ENCODE measurements around the gene SLC15A2. TPM values are rescaled to one million over a fixed set of nuclear protein-coding genes. Genes with fewer than 3 reads are reported as not detected.

Gene SLC15A2
- total and polyA plus RNA-seq, 2 experiments from 2014 or later = 0.26 to 0.90 TPM

DNA sequence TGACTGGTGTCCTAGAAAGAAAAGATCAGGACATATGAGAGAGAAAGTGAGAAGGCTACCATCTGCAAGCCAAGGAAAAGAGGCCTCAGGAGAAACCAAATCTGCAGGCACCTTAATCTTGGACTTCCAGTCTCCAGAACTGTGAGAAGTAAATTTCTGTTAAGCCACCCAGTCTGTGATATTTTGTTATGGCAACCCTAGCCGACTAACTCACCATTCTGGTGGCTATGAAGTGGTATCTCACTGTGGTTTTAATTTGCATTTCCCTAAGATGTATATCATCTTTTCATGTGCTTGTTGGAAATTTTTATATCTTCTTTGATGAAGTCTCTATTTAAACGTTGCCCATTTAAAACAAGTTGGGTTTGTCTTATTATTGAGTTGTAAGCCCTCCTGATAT, 87.3 kb downstream of the SLC15A2 start (continued):
- TF ChIP-seq, protein P1, sequence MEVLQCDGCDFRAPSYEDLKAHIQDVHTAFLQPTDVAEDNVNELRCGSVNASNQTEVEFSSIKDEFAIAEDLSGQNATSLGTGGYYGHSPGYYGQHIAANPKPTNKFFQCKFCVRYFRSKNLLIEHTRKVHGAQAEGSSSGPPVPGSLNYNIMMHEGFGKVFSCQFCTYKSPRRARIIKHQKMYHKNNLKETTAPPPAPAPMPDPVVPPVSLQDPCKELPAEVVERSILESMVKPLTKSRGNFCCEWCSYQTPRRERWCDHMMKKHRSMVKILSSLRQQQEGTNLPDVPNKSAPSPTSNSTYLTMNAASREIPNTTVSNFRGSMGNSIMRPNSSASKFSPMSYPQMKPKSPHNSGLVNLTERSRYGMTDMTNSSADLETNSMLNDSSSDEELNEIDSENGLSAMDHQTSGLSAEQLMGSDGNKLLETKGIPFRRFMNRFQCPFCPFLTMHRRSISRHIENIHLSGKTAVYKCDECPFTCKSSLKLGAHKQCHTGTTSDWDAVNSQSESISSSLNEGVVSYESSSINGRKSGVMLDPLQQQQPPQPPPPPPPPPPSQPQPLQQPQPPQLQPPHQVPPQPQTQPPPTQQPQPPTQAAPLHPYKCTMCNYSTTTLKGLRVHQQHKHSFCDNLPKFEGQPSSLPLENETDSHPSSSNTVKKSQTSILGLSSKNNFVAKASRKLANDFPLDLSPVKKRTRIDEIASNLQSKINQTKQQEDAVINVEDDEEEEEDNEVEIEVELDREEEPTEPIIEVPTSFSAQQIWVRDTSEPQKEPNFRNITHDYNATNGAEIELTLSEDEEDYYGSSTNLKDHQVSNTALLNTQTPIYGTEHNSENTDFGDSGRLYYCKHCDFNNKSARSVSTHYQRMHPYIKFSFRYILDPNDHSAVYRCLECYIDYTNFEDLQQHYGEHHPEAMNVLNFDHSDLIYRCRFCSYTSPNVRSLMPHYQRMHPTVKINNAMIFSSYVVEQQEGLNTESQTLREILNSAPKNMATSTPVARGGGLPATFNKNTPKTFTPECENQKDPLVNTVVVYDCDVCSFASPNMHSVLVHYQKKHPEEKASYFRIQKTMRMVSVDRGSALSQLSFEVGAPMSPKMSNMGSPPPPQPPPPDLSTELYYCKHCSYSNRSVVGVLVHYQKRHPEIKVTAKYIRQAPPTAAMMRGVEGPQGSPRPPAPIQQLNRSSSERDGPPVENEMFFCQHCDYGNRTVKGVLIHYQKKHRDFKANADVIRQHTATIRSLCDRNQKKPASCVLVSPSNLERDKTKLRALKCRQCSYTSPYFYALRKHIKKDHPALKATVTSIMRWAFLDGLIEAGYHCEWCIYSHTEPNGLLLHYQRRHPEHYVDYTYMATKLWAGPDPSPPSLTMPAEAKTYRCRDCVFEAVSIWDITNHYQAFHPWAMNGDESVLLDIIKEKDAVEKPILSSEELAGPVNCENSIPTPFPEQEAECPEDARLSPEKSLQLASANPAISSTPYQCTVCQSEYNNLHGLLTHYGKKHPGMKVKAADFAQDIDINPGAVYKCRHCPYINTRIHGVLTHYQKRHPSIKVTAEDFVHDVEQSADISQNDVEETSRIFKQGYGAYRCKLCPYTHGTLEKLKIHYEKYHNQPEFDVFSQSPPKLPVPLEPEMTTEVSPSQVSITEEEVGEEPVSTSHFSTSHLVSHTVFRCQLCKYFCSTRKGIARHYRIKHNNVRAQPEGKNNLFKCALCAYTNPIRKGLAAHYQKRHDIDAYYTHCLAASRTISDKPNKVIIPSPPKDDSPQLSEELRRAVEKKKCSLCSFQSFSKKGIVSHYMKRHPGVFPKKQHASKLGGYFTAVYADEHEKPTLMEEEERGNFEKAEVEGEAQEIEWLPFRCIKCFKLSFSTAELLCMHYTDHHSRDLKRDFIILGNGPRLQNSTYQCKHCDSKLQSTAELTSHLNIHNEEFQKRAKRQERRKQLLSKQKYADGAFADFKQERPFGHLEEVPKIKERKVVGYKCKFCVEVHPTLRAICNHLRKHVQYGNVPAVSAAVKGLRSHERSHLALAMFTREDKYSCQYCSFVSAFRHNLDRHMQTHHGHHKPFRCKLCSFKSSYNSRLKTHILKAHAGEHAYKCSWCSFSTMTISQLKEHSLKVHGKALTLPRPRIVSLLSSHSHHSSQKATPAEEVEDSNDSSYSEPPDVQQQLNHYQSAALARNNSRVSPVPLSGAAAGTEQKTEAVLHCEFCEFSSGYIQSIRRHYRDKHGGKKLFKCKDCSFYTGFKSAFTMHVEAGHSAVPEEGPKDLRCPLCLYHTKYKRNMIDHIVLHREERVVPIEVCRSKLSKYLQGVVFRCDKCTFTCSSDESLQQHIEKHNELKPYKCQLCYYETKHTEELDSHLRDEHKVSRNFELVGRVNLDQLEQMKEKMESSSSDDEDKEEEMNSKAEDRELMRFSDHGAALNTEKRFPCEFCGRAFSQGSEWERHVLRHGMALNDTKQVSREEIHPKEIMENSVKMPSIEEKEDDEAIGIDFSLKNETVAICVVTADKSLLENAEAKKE (CRISPR knock-in tag; IDR thresholded peaks at IDR 0.05) = no peak
- no peak for TF ChIP-seq POLR2AphosphoS5 (IDR thresholded peaks at IDR 0.05; ENCODE audit: low read depth)
- no peak for TF ChIP-seq STAT1 (IDR thresholded peaks at IDR 0.05; ENCODE audit: unreplicated experiment)
- no peak for TF ChIP-seq ZNF331 (CRISPR knock-in tag; IDR thresholded peaks at IDR 0.05; ENCODE audit: low read depth)

DNA sequence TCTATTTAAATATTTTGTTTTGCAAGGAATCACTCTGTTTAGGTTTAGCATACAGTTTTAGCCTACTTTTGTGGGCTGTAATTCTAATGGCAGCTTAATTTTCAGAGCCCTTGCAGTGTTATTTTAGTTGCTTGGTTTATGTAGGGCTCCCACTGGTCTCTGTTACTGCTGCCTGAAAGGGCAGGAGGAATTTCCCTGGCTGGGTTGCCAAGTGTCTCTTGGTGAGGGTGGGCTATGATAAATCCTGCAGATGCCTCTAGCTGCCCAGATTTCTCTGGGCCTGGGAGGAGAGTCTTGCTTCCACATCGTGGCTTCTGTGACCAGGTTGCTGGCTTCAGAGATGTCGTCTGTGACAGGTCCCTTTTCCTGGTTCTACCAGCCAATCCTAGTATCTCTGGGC, 91.6 kb downstream of the SLC15A2 start:
- Histone ChIP-seq H3K27ac (ENCODE audit: low read depth) (no peak overlapping the region), H3K4me1 (ENCODE audit: insufficient read depth) (no peaks in the 10 kb centered on the region), H3F3A (replicated peaks; ENCODE audit: low read depth) (no peaks in the 10 kb centered on the region), H3K9me2 (ENCODE audit: insufficient read depth) (no peaks in the 10 kb centered on the region), H3K27me3 (ENCODE audit: insufficient read depth) (no peaks in the 10 kb centered on the region), H4K20me1 (replicated peaks; ENCODE audit: insufficient read depth) (no peaks in the 10 kb centered on the region), H3K36me3 (ENCODE audit: insufficient read depth) (no peaks in the 10 kb centered on the region), H3K79me2 (replicated peaks; ENCODE audit: insufficient read depth) (no peaks in the 10 kb centered on the region), H3K4me2 (no peak overlapping the region), H2AFZ (no peak overlapping the region), H3K4me3 (no peak overlapping the region)
- Mint-ChIP-seq H3K27ac (no peak overlapping the region), H3K9me3 (peaks cover 14% of the 10 kb centered on the region), H3K4me3 (no peak overlapping the region), H3K4me1 (no peaks in the 10 kb centered on the region), H3K27me3 (ENCODE audit: insufficient read depth, low read depth, poor library complexity) (no peaks in the 10 kb centered on the region), H3K36me3 (ENCODE audit: low read depth) (peaks cover 14% of the 10 kb centered on the region; the same call in 2 of the 3 replicates)
- TF ChIP-seq EZH2phosphoT487 (IDR thresholded peaks at IDR 0.05; ENCODE audit: unreplicated experiment) (no peak), POLR2AphosphoS5 (IDR thresholded peaks at IDR 0.05; ENCODE audit: low read depth) (no peak)
- TF ChIP-seq, protein P2, sequence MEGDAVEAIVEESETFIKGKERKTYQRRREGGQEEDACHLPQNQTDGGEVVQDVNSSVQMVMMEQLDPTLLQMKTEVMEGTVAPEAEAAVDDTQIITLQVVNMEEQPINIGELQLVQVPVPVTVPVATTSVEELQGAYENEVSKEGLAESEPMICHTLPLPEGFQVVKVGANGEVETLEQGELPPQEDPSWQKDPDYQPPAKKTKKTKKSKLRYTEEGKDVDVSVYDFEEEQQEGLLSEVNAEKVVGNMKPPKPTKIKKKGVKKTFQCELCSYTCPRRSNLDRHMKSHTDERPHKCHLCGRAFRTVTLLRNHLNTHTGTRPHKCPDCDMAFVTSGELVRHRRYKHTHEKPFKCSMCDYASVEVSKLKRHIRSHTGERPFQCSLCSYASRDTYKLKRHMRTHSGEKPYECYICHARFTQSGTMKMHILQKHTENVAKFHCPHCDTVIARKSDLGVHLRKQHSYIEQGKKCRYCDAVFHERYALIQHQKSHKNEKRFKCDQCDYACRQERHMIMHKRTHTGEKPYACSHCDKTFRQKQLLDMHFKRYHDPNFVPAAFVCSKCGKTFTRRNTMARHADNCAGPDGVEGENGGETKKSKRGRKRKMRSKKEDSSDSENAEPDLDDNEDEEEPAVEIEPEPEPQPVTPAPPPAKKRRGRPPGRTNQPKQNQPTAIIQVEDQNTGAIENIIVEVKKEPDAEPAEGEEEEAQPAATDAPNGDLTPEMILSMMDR (conservative IDR thresholded peaks at IDR 0.05; ENCODE audit: low read depth in 2 of 2) = no peak
- no peak for ATAC-seq
- no peak for DNase-seq (ENCODE audit: low spot score)

Data from GM23338 (cell line).